Tibial artery (tissue), 4 donors: Measurements from ENCODE around the gene BMAL1.

Experiments
- DNase-seq, 2 donors: peaks; one replicate each; pipeline ENCODE4 v3.0.0-alpha.2; 2019
- H3K27ac ChIP-seq, 2 donors: fragments of 200-600 bp; sonication (generic) in 1 of 2; 1 replicate in 1 of 2; 2 replicates in 1 of 2; pipeline ENCODE4 v1.5.1; 2018 to 2019; ENCODE audit warnings: mild to moderate bottlenecking in 1 of 2
- H3K27me3 ChIP-seq, 2 donors: fragments of 200-600 bp; sonication (generic) in 1 of 2; one replicate each; pipeline versions ENCODE4 v1.5.1 to v1.6.0; 2016 to 2019
- H3K36me3 ChIP-seq, 3 donors: fragments of 200-600 bp; sonication (generic) in 2 of 3; one replicate each; pipeline ENCODE4 v1.5.1; 2016 to 2019; ENCODE audit warnings: mild to moderate bottlenecking in 2 of 3
- H3K4me1 ChIP-seq, 4 donors: fragments of 200-600 bp; sonication (generic) in 2 of 4; 1 replicate in 3 of 4; 2 replicates in 1 of 4; pipeline ENCODE4 v1.5.1; 2016 to 2019
- H3K4me3 ChIP-seq, 2 donors: fragments of 200-600 bp; sonication (generic) in 1 of 2; 1 replicate in 1 of 2; 2 replicates in 1 of 2; pipeline ENCODE4 v1.5.1; 2018 to 2019; ENCODE audit warnings: mild to moderate bottlenecking in 2 of 2
- H3K9me3 ChIP-seq, 3 donors: fragments of 200-600 bp; sonication (generic) in 1 of 3; one replicate each; pipeline ENCODE4 v1.5.1; 2016 to 2019
- CTCF ChIP-seq, 2 experiments: fragments of 200-600 bp in 1 of 2; fragments of 450-650 bp in 1 of 2; IDR thresholded peaks; one replicate each; pipeline ENCODE4 v1.5.1; 2017 to 2019; ENCODE audit warnings: antibody characterized with exemption in 2 of 2, mild to moderate bottlenecking in 1 of 2, moderate library complexity in 1 of 2
- intact Hi-C: fragments of 100-400 bp; cut with DNase I; formaldehyde crosslinking; loops from one replicate; pipeline ENCODE4 v1.15.0; 2023; ENCODE audit warnings: low total_unique reads

Gene BMAL1

DNA sequence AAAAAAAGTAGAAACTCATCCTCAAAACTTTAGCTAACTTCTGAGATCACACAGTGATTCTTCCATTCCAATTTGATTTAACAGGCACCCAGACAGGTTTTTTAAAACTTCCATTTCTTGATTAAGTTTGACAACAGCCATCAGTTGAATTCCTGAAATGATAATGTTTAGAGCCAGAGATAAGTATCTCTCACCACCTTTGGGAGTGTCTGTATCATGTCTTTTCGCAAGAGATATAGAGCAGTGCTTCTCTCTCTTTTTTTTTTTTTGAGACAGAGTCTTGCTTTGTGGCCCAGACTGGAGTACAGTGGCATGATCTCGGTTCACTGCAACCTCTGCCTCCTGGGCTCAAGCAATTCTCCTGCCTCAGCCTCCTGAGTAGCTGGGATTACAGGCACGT is 41.7 kb upstream of the BMAL1 start:
- DNase-seq, result no peak
- Histone ChIP-seq H3K36me3 (no peaks in the 10 kb centered on the region), H3K4me3 (no peak overlapping the region), H3K4me1 (no peaks in the 10 kb centered on the region), H3K27me3 (no peaks in the 10 kb centered on the region), H3K9me3 (no peaks in the 10 kb centered on the region), H3K27ac (no peak overlapping the region)
- intact Hi-C loops, result no loop called here
- TF ChIP-seq CTCF (IDR thresholded peaks at IDR 0.05), result no peak

GRCh38 chr11:13236626-13237025 is 41.0 kb upstream of the BMAL1 start:
- Histone ChIP-seq H3K4me3 (no peak overlapping the region), H3K4me1 (no peaks in the 10 kb centered on the region), H3K36me3 (no peaks in the 10 kb centered on the region), H3K27me3 (no peaks in the 10 kb centered on the region), H3K27ac (no peak overlapping the region), H3K9me3 (no peaks in the 10 kb centered on the region)
- no peak for TF ChIP-seq CTCF (IDR thresholded peaks at IDR 0.05)
- intact Hi-C loops, result no loop called here
- DNase-seq, result no peak

DNA sequence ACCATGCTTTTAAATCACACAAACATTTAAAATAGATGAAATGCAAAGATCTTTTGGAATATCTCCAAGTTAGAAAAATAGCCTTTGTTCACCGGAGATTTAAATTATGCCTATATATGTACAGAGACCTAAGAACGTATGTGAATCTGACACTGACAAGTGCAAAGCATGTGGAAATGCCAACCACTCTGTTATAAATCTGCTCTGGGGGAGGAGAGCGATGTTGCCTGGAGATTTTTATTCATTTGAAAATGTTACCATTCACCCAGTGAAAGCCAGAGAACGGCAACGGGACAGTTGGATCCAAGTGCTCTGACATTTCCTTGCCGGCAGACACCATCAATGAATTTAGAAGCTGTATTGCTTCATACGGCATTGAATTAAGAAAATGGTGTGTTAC is 39.8 kb upstream of the BMAL1 start:
- intact Hi-C loops, result no loop called here
- Histone ChIP-seq H3K27ac (no peak overlapping the region), H3K27me3 (no peaks in the 10 kb centered on the region), H3K9me3 (no peaks in the 10 kb centered on the region), H3K4me1 (no peaks in the 10 kb centered on the region), H3K4me3 (no peak overlapping the region), H3K36me3 (no peaks in the 10 kb centered on the region)
- TF ChIP-seq CTCF (IDR thresholded peaks at IDR 0.05), result no peak
- DNase-seq, result no peak

DNA sequence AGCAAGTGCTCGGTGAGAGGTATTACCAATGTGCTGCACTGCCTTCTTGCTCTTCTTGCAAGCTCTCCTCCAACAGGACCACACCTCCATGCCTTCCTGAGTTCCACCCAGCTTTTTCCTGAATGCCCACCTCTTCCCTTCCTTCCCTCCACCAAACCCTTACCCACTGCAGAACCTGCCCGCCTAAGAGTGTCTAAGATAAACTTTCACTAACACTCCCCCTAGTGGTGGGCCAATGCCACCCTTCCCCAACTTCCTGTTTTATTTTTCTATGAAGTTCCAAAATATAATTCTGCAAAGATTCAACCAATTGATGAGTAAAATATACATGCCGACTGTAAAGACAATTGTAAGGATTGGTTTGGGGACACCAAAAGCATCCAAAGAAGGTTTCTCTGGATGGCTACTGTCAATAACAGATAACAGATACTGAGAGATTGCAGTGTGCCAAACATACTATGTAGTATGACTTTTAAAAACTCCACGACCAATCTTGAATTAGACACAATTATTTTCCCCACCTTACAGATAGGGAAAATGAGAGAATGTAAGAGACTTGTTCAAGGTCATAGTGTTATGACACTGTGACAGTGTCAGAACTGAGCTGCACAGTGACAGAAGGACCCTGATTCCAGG is 38.6 kb upstream of the BMAL1 start:
- H3K36me3 ChIP-seq, result no peaks in the 10 kb centered on the region
- TF ChIP-seq CTCF (IDR thresholded peaks at IDR 0.05), result peak; percentile 54 to 60
- no peaks in the 10 kb centered on the region for H3K9me3 ChIP-seq
- no peak overlapping the region for H3K4me3 ChIP-seq
- H3K27me3 ChIP-seq, result no peaks in the 10 kb centered on the region
- no peak overlapping the region for H3K27ac ChIP-seq
- no peaks in the 10 kb centered on the region for H3K4me1 ChIP-seq
- intact Hi-C loops, result no loop called here
- DNase-seq, result peak in 1 of 2 donors; percentile 28

DNA sequence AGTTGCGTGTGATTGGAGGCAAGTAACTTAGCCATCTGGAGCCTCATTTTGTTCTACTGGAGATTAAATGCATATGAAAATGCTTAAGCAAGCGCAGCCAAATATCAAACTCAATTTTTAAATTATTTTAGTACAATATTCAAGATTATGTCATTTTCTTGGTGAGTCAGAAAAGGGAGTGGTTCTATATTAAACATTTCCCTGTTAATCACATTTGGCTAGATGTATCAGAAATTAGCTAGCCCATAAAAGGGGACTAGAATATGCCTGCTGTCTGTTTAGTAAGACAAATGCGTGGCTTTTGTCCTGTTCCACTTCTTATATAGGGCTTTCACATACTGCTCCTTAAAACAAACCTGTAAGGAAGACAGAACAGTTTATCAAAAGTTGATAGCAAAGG is 35.0 kb upstream of the BMAL1 start:
- no peak for DNase-seq
- no peaks in the 10 kb centered on the region for H3K36me3 ChIP-seq
- no peaks in the 10 kb centered on the region for H3K9me3 ChIP-seq
- no peak overlapping the region for H3K27ac ChIP-seq
- peaks cover 0 to 3% of the 10 kb centered on the region in 2 donors for H3K27me3 ChIP-seq
- intact Hi-C loops, result no loop called here
- no peak overlapping the region for H3K4me3 ChIP-seq
- H3K4me1 ChIP-seq, result no peaks in the 10 kb centered on the region
- TF ChIP-seq CTCF (IDR thresholded peaks at IDR 0.05), result no peak
